Suprapubic skin (tissue), 4 donors: ENCODE data around the gene CCDC124. TPM values are rescaled to one million over a fixed set of nuclear protein-coding genes. Genes with fewer than 3 reads are reported as not detected.

Experiments used
- DNase-seq, 2 donors: peaks; one replicate each; pipeline ENCODE4 v3.0.0-alpha.2; 2019; ENCODE audit warnings: low spot score in 2 of 2
- H3K27ac ChIP-seq: fragments of 200-600 bp; sonication (generic); one replicate; pipeline ENCODE4 v1.5.1; 2019
- H3K27me3 ChIP-seq: fragments of 200-600 bp; sonication (generic); one replicate; pipeline ENCODE4 v1.5.1; 2019
- H3K36me3 ChIP-seq: fragments of 200-600 bp; sonication (generic); one replicate; pipeline ENCODE4 v1.5.1; 2019
- H3K4me1 ChIP-seq: fragments of 200-600 bp; sonication (generic); one replicate; pipeline ENCODE4 v1.5.1; 2019
- H3K4me3 ChIP-seq: fragments of 200-600 bp; sonication (generic); one replicate; pipeline ENCODE4 v1.5.1; 2019; ENCODE audit warnings: mild to moderate bottlenecking
- H3K9me3 ChIP-seq: fragments of 200-600 bp; sonication (generic); one replicate; pipeline ENCODE4 v1.5.1; 2019
- CTCF ChIP-seq, 2 donors: fragments of 200-600 bp in 1 of 2; fragments of 450-650 bp in 1 of 2; sonication (generic) in 1 of 2; IDR thresholded peaks; one replicate each; pipeline ENCODE4 v1.5.1; 2016 to 2019; ENCODE audit warnings: antibody characterized with exemption in 2 of 2, mild to moderate bottlenecking in 1 of 2, moderate library complexity in 1 of 2
- EP300 ChIP-seq: sonication (generic); formaldehyde crosslinking; IDR thresholded peaks from one replicate; pipeline ENCODE4 v1.6.1; 2017; ENCODE audit warnings: antibody characterized with exemption
- POLR2A ChIP-seq, 2 donors: fragments of 450-650 bp; IDR thresholded peaks; one replicate each; pipeline ENCODE4 v1.6.1; 2017; ENCODE audit warnings: antibody characterized with exemption in 2 of 2, mild to moderate bottlenecking in 2 of 2, moderate library complexity in 2 of 2
- POLR2AphosphoS5 ChIP-seq, 3 donors: sonication (generic); formaldehyde crosslinking; IDR thresholded peaks; one replicate each; pipeline ENCODE4 v1.6.1; 2017; ENCODE audit warnings: antibody characterized with exemption in 3 of 3
- WGBS: methylation state at CpG from one replicate; pipeline ENCODE4 v1.1.5; 2018; 5-methylcytosine and 5-hydroxymethylcytosine counted together
- total RNA-seq, 4 donors: library from RNA; depleted of rRNA; stranded (reverse); fragments of >200 nt; gene quantifications; one replicate each; pipeline ENCODE4 v1.1.0, GENCODE V29; 2016

The CCDC124 gene
- total RNA-seq, 4 donors from 2014 or later = 24.3 to 42.7 (median 33.1) TPM

GRCh38 chr19:17974551-17974950 is 41.7 kb downstream of the CCDC124 start:
- H3K4me1 ChIP-seq = no peaks in the 10 kb centered on the region
- H3K4me3 ChIP-seq = no peak overlapping the region
- no peak overlapping the region for H3K27ac ChIP-seq
- TF ChIP-seq POLR2A (IDR thresholded peaks at IDR 0.05) = no peak
- no peak for TF ChIP-seq EP300
- no peak for TF ChIP-seq POLR2AphosphoS5 (IDR thresholded peaks at IDR 0.05)
- no peak for TF ChIP-seq CTCF (IDR thresholded peaks at IDR 0.05)
- WGBS = 100% methylated on average over 4 of the region's 6 CpGs
- no peak for DNase-seq
- no peaks in the 10 kb centered on the region for H3K9me3 ChIP-seq
- H3K36me3 ChIP-seq = no peaks in the 10 kb centered on the region
- no peaks in the 10 kb centered on the region for H3K27me3 ChIP-seq

DNA sequence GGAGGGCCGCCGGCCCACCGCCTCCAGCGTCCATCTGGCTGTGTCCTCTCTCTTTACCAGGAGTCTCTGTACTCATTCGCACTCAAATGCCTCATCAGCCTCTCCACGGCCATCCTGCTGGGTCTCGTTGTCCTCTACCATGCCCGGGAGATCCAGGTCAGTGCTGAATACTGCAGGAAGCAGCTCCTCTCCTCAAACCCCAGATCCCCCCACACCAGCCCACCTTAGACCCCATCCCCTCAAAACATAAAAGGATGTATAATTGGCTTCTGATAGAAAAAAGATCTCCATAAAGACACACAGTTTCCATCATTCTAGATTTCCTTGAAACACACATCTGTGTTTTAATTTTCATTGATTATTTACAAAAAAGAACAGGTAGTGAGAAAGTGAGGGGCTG is 42.2 kb downstream of the CCDC124 start:
- H3K36me3 ChIP-seq = no peaks in the 10 kb centered on the region
- TF ChIP-seq EP300 (no peak), CTCF (IDR thresholded peaks at IDR 0.05) (no peak), POLR2AphosphoS5 (IDR thresholded peaks at IDR 0.05) (no peak), POLR2A (IDR thresholded peaks at IDR 0.05) (no peak)
- no peak overlapping the region for H3K27ac ChIP-seq
- DNase-seq = no peak
- WGBS = 87% methylated on average over 6 of the region's 8 CpGs
- no peaks in the 10 kb centered on the region for H3K4me1 ChIP-seq
- H3K27me3 ChIP-seq = no peaks in the 10 kb centered on the region
- H3K4me3 ChIP-seq = no peak overlapping the region
- H3K9me3 ChIP-seq = no peaks in the 10 kb centered on the region

- TF ChIP-seq CTCF (IDR thresholded peaks at IDR 0.05) (no peak), POLR2A (IDR thresholded peaks at IDR 0.05) (no peak), EP300 (no peak), POLR2AphosphoS5 (IDR thresholded peaks at IDR 0.05) (no peak)
- WGBS = 75% methylated on average over 4 of the region's 4 CpGs
- Histone ChIP-seq H3K36me3 (no peaks in the 10 kb centered on the region), H3K27ac (no peak overlapping the region), H3K4me1 (no peaks in the 10 kb centered on the region), H3K4me3 (no peak overlapping the region), H3K9me3 (no peaks in the 10 kb centered on the region), H3K27me3 (no peaks in the 10 kb centered on the region)
- no peak for DNase-seq
Observed at GRCh38 chr19:17977021-17977420, 44.2 kb downstream of the CCDC124 start.

DNA sequence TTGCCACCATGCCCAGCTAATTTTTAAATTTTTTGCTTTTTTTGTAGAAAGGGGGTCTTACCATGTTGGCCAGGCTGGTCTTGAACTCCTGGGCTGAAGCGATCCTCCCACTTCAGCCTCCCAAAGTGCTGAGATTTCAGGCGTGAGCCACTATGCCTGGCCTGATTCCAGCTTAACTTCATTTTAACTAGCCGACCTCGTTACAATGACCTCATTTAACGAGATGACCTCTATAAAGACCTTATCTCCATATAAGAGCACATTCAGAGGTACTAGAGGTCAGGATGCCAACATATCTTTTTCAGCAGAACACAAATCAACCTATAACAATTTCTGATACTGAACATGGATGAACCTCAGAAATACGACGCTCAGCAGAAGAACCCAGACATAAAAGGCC is 44.7 kb downstream of the CCDC124 start:
- no peak for DNase-seq
- Histone ChIP-seq H3K36me3 (no peaks in the 10 kb centered on the region), H3K27ac (no peak overlapping the region), H3K4me1 (no peaks in the 10 kb centered on the region), H3K9me3 (no peaks in the 10 kb centered on the region), H3K27me3 (no peaks in the 10 kb centered on the region), H3K4me3 (no peak overlapping the region)
- 80% methylated on average over 7 of the region's 7 CpGs for WGBS
- no peak for TF ChIP-seq POLR2AphosphoS5 (IDR thresholded peaks at IDR 0.05)

DNA sequence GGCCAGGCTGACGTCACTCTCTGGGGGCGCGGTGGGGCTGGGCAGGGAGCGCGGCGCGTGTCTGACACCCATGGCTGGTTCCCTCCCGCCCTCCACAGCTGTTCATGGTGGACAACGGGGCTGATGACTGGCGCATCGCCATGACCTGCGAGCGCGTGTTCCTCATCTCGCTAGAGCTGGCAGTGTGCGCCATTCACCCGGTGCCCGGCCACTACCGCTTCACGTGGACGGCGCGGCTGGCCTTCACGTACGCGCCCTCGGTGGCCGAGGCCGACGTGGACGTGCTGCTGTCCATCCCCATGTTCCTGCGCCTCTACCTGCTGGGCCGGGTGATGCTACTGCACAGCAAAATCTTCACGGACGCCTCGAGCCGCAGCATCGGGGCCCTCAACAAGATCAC is 48.8 kb downstream of the CCDC124 start:
- DNase-seq = no peak
- Histone ChIP-seq H3K27me3 (peaks cover 3% of the 10 kb centered on the region), H3K4me3 (no peak overlapping the region), H3K27ac (no peak overlapping the region), H3K4me1 (no peaks in the 10 kb centered on the region), H3K36me3 (no peaks in the 10 kb centered on the region), H3K9me3 (no peaks in the 10 kb centered on the region)
- no peak for TF ChIP-seq EP300
- no peak for TF ChIP-seq CTCF (IDR thresholded peaks at IDR 0.05)
- no peak for TF ChIP-seq POLR2A (IDR thresholded peaks at IDR 0.05)
- WGBS = 93% methylated on average over 38 of the region's 38 CpGs

DNA sequence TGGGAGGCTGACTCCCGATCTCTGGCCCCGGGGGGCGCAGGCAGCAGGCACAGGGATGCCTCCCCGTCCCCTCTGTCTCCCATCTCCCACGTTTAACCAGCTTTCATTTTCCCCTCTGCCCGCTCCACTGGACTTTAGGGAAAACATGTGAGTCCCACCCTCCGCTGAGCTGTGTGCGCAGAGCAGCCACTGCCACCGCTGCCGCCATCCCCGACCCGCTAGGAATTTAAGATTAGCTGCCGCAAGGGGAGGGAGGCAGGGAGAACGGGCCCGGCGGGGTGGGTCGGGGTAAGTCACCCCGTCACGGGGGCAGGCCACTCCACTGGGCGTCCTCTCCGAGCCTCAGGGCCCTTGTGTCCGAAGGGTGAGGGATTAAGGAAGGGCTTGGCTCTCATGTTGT is 49.6 kb downstream of the CCDC124 start:
- TF ChIP-seq POLR2AphosphoS5 (IDR thresholded peaks at IDR 0.05) (no peak), CTCF (IDR thresholded peaks at IDR 0.05) (no peak)
- no peaks in the 10 kb centered on the region for H3K9me3 ChIP-seq
- 85% methylated on average over 18 of the region's 22 CpGs for WGBS
- no peaks in the 10 kb centered on the region for H3K4me1 ChIP-seq
- H3K4me3 ChIP-seq = no peak overlapping the region
- H3K27ac ChIP-seq = no peak overlapping the region
- no peaks in the 10 kb centered on the region for H3K36me3 ChIP-seq
- DNase-seq = no peak
- peaks cover 3% of the 10 kb centered on the region for H3K27me3 ChIP-seq
